Measurements from ENCODE around the gene UTS2B.

The UTS2B gene

GRCh38 chr3:191321019-191321767 lies 9.1 kb downstream of the UTS2B start:
- no peak for DNase-seq (ENCODE audit: low read depth in 2 of 2)

- DNase-seq (ENCODE audit: low read depth in 2 of 2), result no peak
These were observed 10.0 kb downstream of the UTS2B start for GRCh38 chr3:191320316-191320715.

GRCh38 chr3:191316876-191317603 lies 13.3 kb downstream of the UTS2B start:
- DNase-seq (ENCODE audit: low read depth in 2 of 2), result no peak

- no peak for DNase-seq (ENCODE audit: low read depth in 2 of 2)
These were observed 16.1 kb downstream of the UTS2B start for GRCh38 chr3:191314109-191314728.

DNA sequence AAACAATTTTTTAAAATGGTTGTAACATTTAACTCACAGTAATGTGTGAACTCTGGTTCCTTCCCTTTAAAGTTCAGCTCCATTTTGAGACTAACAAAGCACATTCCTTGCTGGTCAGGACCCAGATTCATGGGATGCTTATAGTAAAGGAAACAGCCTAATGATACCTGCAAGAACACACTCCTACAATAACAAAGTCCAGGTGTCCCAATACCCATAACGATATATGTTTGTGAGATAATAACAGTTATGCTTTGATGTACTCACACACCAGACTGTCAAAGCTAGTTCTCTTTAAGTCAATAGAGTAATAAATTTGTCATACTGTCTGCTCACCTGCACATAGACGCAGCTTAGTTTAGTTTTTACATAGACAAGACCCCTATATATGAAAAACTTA lies 17.0 kb downstream of the UTS2B start:
- DNase-seq (ENCODE audit: low read depth in 2 of 2), result no peak

DNA sequence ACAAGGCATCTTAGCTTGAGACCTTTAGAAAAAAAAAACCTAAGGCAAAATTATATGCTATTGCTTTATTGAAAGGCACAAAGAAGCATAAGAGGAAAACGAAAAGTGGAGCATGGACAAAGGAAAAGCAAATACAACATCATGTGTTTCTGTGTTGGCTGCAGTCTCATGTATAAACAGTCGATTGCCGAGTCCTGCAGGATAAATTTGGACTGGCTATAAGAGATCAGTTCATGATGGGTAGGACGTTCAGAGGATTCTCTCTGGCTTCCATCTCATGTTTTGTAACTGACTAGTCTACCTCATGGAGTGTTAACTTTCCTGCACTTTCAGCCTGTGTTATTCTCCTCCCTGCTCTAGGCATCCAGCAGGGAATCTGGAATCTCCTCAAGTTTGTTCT lies 23.0 kb downstream of the UTS2B start:
- no peak for DNase-seq (ENCODE audit: low read depth in 2 of 2)

DNA sequence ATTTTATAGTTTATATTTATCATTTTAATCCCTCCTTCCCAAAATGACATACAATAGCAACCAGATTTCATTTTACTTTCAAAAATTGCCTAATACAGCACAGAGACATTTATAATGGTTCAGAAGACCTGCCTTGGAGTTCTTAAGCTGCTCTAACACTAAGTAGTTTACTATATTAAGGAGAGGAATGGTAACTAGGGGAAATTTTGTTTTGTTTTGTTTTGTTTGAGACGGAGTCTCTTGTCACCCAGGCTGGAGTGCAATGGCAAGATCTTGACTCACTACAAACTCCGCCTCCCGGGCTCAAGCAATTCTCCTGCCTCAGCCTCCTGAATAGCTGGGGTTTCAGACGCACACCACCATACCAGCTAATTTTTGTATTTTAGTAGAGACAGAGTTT lies 23.9 kb downstream of the UTS2B start:
- no peak for DNase-seq (ENCODE audit: low read depth in 2 of 2)

DNA sequence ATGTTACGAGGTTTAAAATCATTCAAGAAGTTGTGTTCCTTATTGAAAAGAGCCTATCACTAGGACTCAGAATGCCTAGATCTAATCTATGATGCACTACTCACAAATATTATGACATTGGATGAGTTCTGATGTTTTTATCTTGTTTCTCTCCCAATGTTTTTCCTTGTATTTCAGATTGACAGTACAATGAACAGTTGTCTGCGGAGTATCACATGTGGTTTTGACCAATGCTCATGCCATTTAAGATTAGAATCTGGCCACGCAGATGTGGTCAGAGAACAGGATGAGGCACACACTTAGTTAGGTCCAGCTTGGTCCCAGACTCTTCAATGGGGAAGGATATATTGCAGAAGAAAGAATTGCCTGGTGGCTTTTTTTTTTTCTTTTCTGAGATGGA lies 26.7 kb downstream of the UTS2B start:
- no peak for DNase-seq (ENCODE audit: low read depth in 2 of 2)

- no peak for DNase-seq (ENCODE audit: low read depth in 2 of 2)
These were observed 27.9 kb downstream of the UTS2B start for GRCh38 chr3:191302451-191302850.

DNA sequence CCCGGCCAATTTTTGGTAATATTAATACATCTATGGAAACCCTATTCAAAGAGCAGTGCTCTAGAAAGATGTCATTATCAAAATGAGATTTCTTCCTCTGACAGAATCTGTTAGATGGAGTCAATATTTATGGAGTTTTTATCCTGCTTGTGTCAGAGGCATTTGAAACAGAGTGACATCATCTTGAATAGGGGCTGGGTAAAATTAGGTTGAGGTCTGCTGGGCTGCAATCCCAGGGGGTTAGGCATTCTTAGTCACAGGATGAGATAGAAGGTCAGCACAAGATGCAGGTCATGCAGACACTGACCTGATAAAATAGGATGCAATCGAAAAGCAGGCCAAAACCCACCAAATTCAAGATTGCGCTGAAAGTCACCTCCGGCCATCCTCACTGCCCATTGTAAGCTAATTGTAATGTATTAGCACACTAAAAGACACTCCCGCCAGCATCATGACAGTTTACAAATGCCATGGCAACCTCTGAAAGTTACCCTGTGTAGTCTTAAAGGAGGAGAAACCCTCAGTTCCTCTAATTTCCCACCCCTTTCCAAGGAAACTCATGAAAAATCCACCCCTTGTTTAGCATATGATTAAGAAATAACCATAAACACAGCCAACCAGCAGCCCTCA lies 28.4 kb downstream of the UTS2B start:
- no peak for DNase-seq (ENCODE audit: low read depth in 2 of 2)

GRCh38 chr3:191301017-191301416 lies 29.3 kb downstream of the UTS2B start:
- no peak for DNase-seq (ENCODE audit: low read depth in 2 of 2)

GRCh38 chr3:191300422-191300821 lies 29.9 kb downstream of the UTS2B start:
- no peak for DNase-seq (ENCODE audit: low read depth in 2 of 2)

DNA sequence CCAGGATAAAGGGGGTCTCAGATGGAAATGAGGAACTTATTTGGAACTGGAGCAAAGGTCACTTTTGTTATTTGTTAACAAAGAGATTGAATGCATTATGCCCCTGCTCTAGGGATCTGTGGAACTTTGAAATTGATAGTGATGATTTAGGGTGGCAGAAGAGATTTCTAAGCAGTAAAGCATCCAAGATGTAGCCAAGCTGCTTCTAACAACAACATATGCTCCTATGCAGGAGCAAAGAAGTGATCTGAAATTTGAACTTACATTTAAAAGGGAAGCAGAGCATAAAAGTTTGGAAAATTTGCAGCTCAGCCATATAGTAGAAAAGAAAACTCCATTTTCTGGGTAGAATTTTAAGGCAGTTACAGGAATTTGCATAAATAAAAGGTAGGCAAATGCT lies 31.5 kb downstream of the UTS2B start:
- no peak for DNase-seq (ENCODE audit: low read depth in 2 of 2)

- no peak for DNase-seq (ENCODE audit: low read depth in 2 of 2)
These were observed 34.2 kb downstream of the UTS2B start for GRCh38 chr3:191296041-191296541.

GRCh38 chr3:191294291-191294690 lies 36.0 kb downstream of the UTS2B start:
- DNase-seq (ENCODE audit: low read depth in 2 of 2), result no peak

- DNase-seq (ENCODE audit: low read depth in 2 of 2), result no peak
These were observed 37.9 kb downstream of the UTS2B start for GRCh38 chr3:191292243-191293015.

- DNase-seq (ENCODE audit: low read depth in 2 of 2), result peak in 1 of 2 experiments; percentile 4
These were observed 39.9 kb downstream of the UTS2B start for GRCh38 chr3:191290311-191291025.

DNA sequence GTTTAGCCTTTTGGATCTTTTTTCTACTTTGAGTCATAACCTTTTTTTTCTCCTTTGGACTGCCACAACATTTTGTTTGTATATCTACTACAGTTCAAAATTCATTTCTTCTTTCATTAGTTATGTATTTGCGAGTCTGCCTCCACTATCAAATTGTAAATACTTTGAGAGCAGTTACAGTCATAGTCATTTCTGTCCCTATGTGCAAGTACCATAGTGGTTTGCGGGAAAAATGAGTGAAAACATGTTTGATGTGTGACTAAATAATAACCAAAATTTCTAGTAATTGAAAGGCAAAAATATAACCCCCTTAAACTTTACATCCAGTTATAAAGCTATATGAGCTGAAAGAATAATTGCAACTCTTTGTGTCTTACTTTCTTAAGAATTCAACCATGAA lies 46.9 kb downstream of the UTS2B start:
- DNase-seq (ENCODE audit: low read depth in 2 of 2), result no peak

GRCh38 chr3:191282251-191283185 lies 47.8 kb downstream of the UTS2B start:
- no peak for DNase-seq (ENCODE audit: low read depth in 2 of 2)

GRCh38 chr3:191280882-191281281 lies 49.4 kb downstream of the UTS2B start:
- no peak for DNase-seq (ENCODE audit: low read depth in 2 of 2)

Measured in fibroblast of skin of left quadriceps (primary cell).